IMR-90 (cell line): ENCODE data around the gene IFFO2. TPM values are rescaled to one million over a fixed set of nuclear protein-coding genes. Genes with fewer than 3 reads are reported as not detected.

Experiments used
- ATAC-seq: fragments of 200-7000 bp; cut with Tn5 transposase; 2 replicates; pipeline ENCODE4 v1.9.1; 2020; ENCODE audit warnings: low read depth, mild to moderate bottlenecking, moderate library complexity
- BruUV-seq: library from RNA; stranded (reverse); fragments of 400-500 nt; replicated peaks from 2 replicates; lab custom pipeline; 2021; lab: Mats Ljungman, UMichigan
- CTCF ChIA-PET: fragments of 300-600 bp; formaldehyde crosslinking; extraction: SDS; loops from one replicate; lab custom pipeline; 2021; ENCODE audit warnings: antibody characterized with exemption; lab: Yijun Ruan, JAX
- POLR2A ChIA-PET: fragments of 300-600 bp; sonication (Branson Sonifier 250); formaldehyde crosslinking; loops from one replicate; lab custom pipeline; 2022; ENCODE audit warnings: antibody characterized with exemption; ENCODE audit not compliant: unreplicated experiment; lab: Charles Lee
- DNase-seq: peaks from one replicate; pipeline ENCODE4 v3.0.0; 2013
- H2AFZ ChIP-seq: replicated peaks from 2 replicates; pipeline ENCODE3; 2013; ENCODE audit warnings: low read length, mild to moderate bottlenecking; ENCODE audit not compliant: poor library complexity
- H2AK5ac ChIP-seq: 2 replicates; pipeline ENCODE4 v1.6.1; 2013; ENCODE audit warnings: low read depth, low read length, inconsistent platforms
- H2AK9ac ChIP-seq: replicated peaks from 2 replicates; pipeline ENCODE3; 2013; ENCODE audit warnings: mild to moderate bottlenecking, low read depth, low read length, moderate library complexity; ENCODE audit not compliant: poor library complexity
- H2BK120ac ChIP-seq: 2 replicates; pipeline ENCODE4 v1.6.1; 2013; ENCODE audit warnings: low read depth, low read length, inconsistent platforms
- H2BK15ac ChIP-seq: 3 replicates; pipeline ENCODE4 v1.6.1; 2013; ENCODE audit warnings: low read depth, low read length, inconsistent platforms
- H2BK20ac ChIP-seq: 2 replicates; pipeline ENCODE4 v1.6.1; 2013; ENCODE audit warnings: low read depth, mild to moderate bottlenecking, inconsistent platforms, low read length, moderate library complexity
- H2BK5ac ChIP-seq: 2 replicates; pipeline ENCODE4 v1.6.1; 2013; ENCODE audit warnings: mild to moderate bottlenecking, low read depth, low read length, inconsistent platforms; ENCODE audit not compliant: poor library complexity, severe bottlenecking
- H3K14ac ChIP-seq: replicated peaks from 2 replicates; pipeline ENCODE4 v1.6.1; 2013; ENCODE audit warnings: low read depth, low read length, inconsistent platforms
- H3K18ac ChIP-seq: 2 replicates; pipeline ENCODE4 v1.6.1; 2013; ENCODE audit warnings: low read depth, low read length, control low read depth
- H3K23ac ChIP-seq: 2 replicates; pipeline ENCODE4 v1.6.1; 2013; ENCODE audit warnings: low read depth, low read length, inconsistent platforms
- H3K27ac ChIP-seq: 2 replicates; pipeline ENCODE4 v1.5.1; 2013; ENCODE audit warnings: mild to moderate bottlenecking, control low read depth, low read length; ENCODE audit not compliant: insufficient read depth
- H3K27me3 ChIP-seq: 2 replicates; pipeline ENCODE4 v1.6.1; 2013; ENCODE audit warnings: low read length; ENCODE audit not compliant: control insufficient read depth, insufficient read depth
- H3K36me3 ChIP-seq: 2 replicates; pipeline ENCODE4 v1.6.1; 2013; ENCODE audit warnings: low read length, mixed read lengths; ENCODE audit not compliant: control insufficient read depth, insufficient read depth
- H3K4ac ChIP-seq: 2 replicates; pipeline ENCODE4 v1.6.1; 2013; ENCODE audit warnings: low read depth, low read length, inconsistent platforms
- H3K4me1 ChIP-seq: 2 replicates; pipeline ENCODE4 v1.6.1; 2013; ENCODE audit warnings: low read length, mixed read lengths; ENCODE audit not compliant: control insufficient read depth, insufficient read depth
- H3K4me2 ChIP-seq: 2 replicates; pipeline ENCODE4 v1.6.1; 2013; ENCODE audit warnings: low read depth, mild to moderate bottlenecking, control low read depth, low read length, moderate library complexity
- H3K4me3 ChIP-seq: 2 replicates; pipeline ENCODE4 v1.5.1; 2013; ENCODE audit warnings: low read depth, mild to moderate bottlenecking, control low read depth, low read length, moderate library complexity; ENCODE audit not compliant: insufficient read depth
- H3K56ac ChIP-seq: 2 replicates; pipeline ENCODE4 v1.6.1; 2013; ENCODE audit warnings: low read length, inconsistent platforms; ENCODE audit not compliant: insufficient read depth; ENCODE audit errors: extremely low read depth
- H3K79me1 ChIP-seq, 2 experiments: 2 replicates each; pipeline ENCODE4 v1.6.1; 2013; ENCODE audit warnings: low read length in 2 of 2, inconsistent platforms in 1 of 2, low read depth in 1 of 2
- H3K9ac ChIP-seq: 2 replicates; pipeline ENCODE4 v1.6.1; 2013; ENCODE audit warnings: low read depth, low read length, control low read depth
- H3K9me1 ChIP-seq: 2 replicates; pipeline ENCODE4 v1.6.1; 2013; ENCODE audit warnings: low read length, inconsistent platforms; ENCODE audit not compliant: insufficient read depth
- H3K9me3 ChIP-seq: 2 replicates; pipeline ENCODE4 v1.6.1; 2013; ENCODE audit warnings: low read length; ENCODE audit not compliant: control insufficient read depth, insufficient read depth
- H4K20me1 ChIP-seq: 2 replicates; pipeline ENCODE4 v1.6.1; 2013; ENCODE audit warnings: low read length, inconsistent platforms; ENCODE audit not compliant: insufficient read depth
- H4K5ac ChIP-seq: 2 replicates; pipeline ENCODE4 v1.6.1; 2013; ENCODE audit warnings: mild to moderate bottlenecking, low read depth, low read length, control low read depth
- H4K8ac ChIP-seq, 2 experiments: 2 replicates each; pipeline ENCODE4 v1.6.1; 2013; ENCODE audit warnings: low read depth in 2 of 2, low read length in 2 of 2, control low read depth in 1 of 2, inconsistent platforms in 1 of 2
- H4K91ac ChIP-seq: 2 replicates; pipeline ENCODE4 v1.6.1; 2013; ENCODE audit warnings: low read depth, low read length, inconsistent platforms; ENCODE audit not compliant: insufficient read depth
- BHLHE40 ChIP-seq: fragments of 150-350 bp; IDR thresholded peaks from 2 replicates; pipeline ENCODE4 v1.6.1; 2016; ENCODE audit warnings: mild to moderate bottlenecking, low read depth, low read length
- CEBPB ChIP-seq: IDR thresholded peaks from 2 replicates; pipeline ENCODE4 v1.6.1; 2012; ENCODE audit warnings: low read depth, low read length, improper control_type of control experiment
- CHD1 ChIP-seq: IDR thresholded peaks from 2 replicates; pipeline ENCODE4 v1.6.1; 2012; ENCODE audit warnings: low read depth, low read length, improper control_type of control experiment
- ELK1 ChIP-seq: fragments of 150-350 bp; IDR thresholded peaks from 2 replicates; pipeline ENCODE4 v1.6.1; 2016; ENCODE audit warnings: low read depth, mild to moderate bottlenecking, low read length, moderate library complexity, borderline replicate concordance
- FOS ChIP-seq: fragments of 150-350 bp; IDR thresholded peaks from 2 replicates; pipeline ENCODE4 v1.6.1; 2016; ENCODE audit warnings: low read depth, low read length
- MAFK ChIP-seq: IDR thresholded peaks from 2 replicates; pipeline ENCODE4 v1.6.1; 2012; ENCODE audit warnings: low read depth, low read length, improper control_type of control experiment
- MAZ ChIP-seq: IDR thresholded peaks from 2 replicates; pipeline ENCODE4 v1.6.1; 2012; ENCODE audit warnings: low read depth, mild to moderate bottlenecking, low read length, improper control_type of control experiment, moderate library complexity, borderline replicate concordance
- MXI1 ChIP-seq: IDR thresholded peaks from 2 replicates; pipeline ENCODE4 v1.6.1; 2012; ENCODE audit warnings: low read depth, mild to moderate bottlenecking, low read length, moderate library complexity, borderline replicate concordance
- NFE2L2 ChIP-seq: fragments of 150-350 bp; IDR thresholded peaks from 2 replicates; pipeline ENCODE4 v1.6.1; 2016; ENCODE audit warnings: low read depth, mild to moderate bottlenecking, low read length
- POLR2A ChIP-seq: IDR thresholded peaks from 2 replicates; pipeline ENCODE4 v1.6.1; 2012; ENCODE audit warnings: mild to moderate bottlenecking, low read depth, low read length
- RAD21 ChIP-seq: IDR thresholded peaks from 2 replicates; pipeline ENCODE4 v1.6.1; 2012; ENCODE audit warnings: low read length, improper control_type of control experiment
- RCOR1 ChIP-seq: IDR thresholded peaks from 2 replicates; pipeline ENCODE4 v1.6.1; 2012; ENCODE audit warnings: mild to moderate bottlenecking, low read length, improper control_type of control experiment; ENCODE audit not compliant: insufficient replicate concordance
- SMC3 ChIP-seq: fragments of 150-350 bp; IDR thresholded peaks from 2 replicates; pipeline ENCODE4 v1.6.1; 2016; ENCODE audit warnings: low read depth, mild to moderate bottlenecking, antibody characterized with exemption, low read length, moderate library complexity
- WGBS, 2 experiments: methylation state at CpG; one replicate each; pipeline versions ENCODE4 v1.1.5 to v1.1.7; 2013; ENCODE audit warnings: missing lambda C conversion rate in 2 of 2; ENCODE audit not compliant: insufficient read length in 1 of 2; ENCODE audit errors: extremely low coverage in 2 of 2; 5-methylcytosine and 5-hydroxymethylcytosine counted together
- dilution Hi-C: fragments of 300-500 bp; cut with HindIII; formaldehyde crosslinking; loops from one replicate; pipeline ENCODE4 v1.14.3; 2018; ENCODE audit warnings: low sequenced_read_pairs; ENCODE audit not compliant: unreplicated experiment
- in situ Hi-C: fragments of 300-500 bp; cut with MboI; formaldehyde crosslinking; loops from 3 replicates; pipeline ENCODE4 v1.14.3; 2019; ENCODE audit warnings: low sequenced_read_pairs, inconsistent platforms, mixed read lengths
- intact Hi-C: fragments of 100-400 bp; cut with micrococcal nuclease; formaldehyde crosslinking; loops from 2 replicates; pipeline ENCODE4 v1.10.0; 2022
- polyA plus RNA-seq, 3 experiments: library from polyadenylated mRNA; depleted of rRNA; stranded (reverse); fragments of >200 nt; gene quantifications; 2 replicates each; pipeline ENCODE4 v1.2.3, GENCODE V29; 2012; ENCODE audit warnings: low replicate concordance in 1 of 3
- total RNA-seq: library from RNA; depleted of rRNA; stranded (reverse); fragments of >200 nt; gene quantifications from 2 replicates; pipeline ENCODE4 v1.2.3, GENCODE V29; 2012
- TF ChIP-seq, protein P1 (sequence below): conservative IDR thresholded peaks from 2 replicates; pipeline ENCODE4 v1.5.1; 2012; ENCODE audit warnings: mild to moderate bottlenecking, low read depth, low read length, improper control_type of control experiment
- TF ChIP-seq, protein P2 (sequence below): fragments of 150-350 bp; IDR thresholded peaks from 2 replicates; pipeline ENCODE4 v1.6.1; 2017; ENCODE audit warnings: mild to moderate bottlenecking, antibody characterized with exemption, low read length, low read depth

The IFFO2 gene
- total and polyA plus RNA-seq, 2 of the 4 experiments (the other 2 are of a cell fraction): 14.5 to 18.2 TPM

DNA sequence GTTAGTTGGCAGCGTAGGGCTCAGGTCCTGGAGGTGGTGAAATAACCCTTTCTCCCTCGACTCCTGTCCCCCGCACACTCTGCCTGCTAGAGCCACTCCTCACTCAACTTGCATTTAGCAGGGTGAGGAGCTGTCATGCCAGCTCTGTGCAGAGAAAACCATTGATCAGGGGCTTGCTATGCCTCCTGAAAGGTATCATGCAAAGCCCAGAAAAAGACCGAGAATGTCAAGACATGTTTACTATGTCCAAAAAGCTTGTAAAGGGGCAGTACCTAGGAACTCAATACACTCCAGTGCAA lies 72.1 kb downstream of the IFFO2 start:
- Histone ChIP-seq H3K4me3 (no peak overlapping the region), H4K5ac (no peak overlapping the region), H3K14ac (no peak overlapping the region), H3K18ac (no peak overlapping the region), H2AK5ac (no peak overlapping the region), H3K36me3 (peaks cover 3% of the 10 kb centered on the region; the same call in 1 of the 2 replicates), H2AK9ac (peak overlapping the region; percentile 84), H3K23ac (no peak overlapping the region), H3K4ac (no peak overlapping the region), H3K56ac (no peak overlapping the region), H3K9me1 (peaks cover 5% of the 10 kb centered on the region; the same call in 1 of the 2 replicates), H2BK120ac (no peak overlapping the region), H4K20me1 (no peaks in the 10 kb centered on the region; the same call in none of the 2 replicates), H3K79me1 (no peaks in the 10 kb centered on the region), H2BK5ac (no peak overlapping the region), H3K27ac (no peak overlapping the region), H4K8ac (no peak overlapping the region), H4K91ac (no peak overlapping the region), H2BK20ac (no peak overlapping the region), H3K4me1 (peaks cover 6% of the 10 kb centered on the region), H3K27me3 (no peaks in the 10 kb centered on the region), H3K4me2 (no peak overlapping the region), H3K9me3 (no peaks in the 10 kb centered on the region), H2BK15ac (no peak overlapping the region), H3K9ac (no peak overlapping the region), H2AFZ (no peak overlapping the region)
- dilution Hi-C loops (no loop called here), intact Hi-C loops (loop anchor here (1.0 kb wide), 1 partner anchor 207 kb away; no protein-coding TSS in a partner anchor), in situ Hi-C loops (no loop called here)
- CTCF ChIA-PET: interaction anchor here (0.6 to 2.5 kb wide), 8 partner anchors 9 to 276 kb away, joined by 3 to 7 read pairs (median 4); no protein-coding TSS in a partner anchor
- POLR2A ChIA-PET: no interaction called here
- no TSS peak for BruUV-seq
- ATAC-seq (peak; percentile 27), DNase-seq (no peak)
- 72% methylated on average over 3 of the region's 4 CpGs; no CpG with 5 or more reads in 1 of the 2 experiments for WGBS, 2 experiments
- TF ChIP-seq RAD21: no peak
- TF ChIP-seq ELK1: no peak
- no peak for TF ChIP-seq SMC3
- no peak for TF ChIP-seq NFE2L2
- TF ChIP-seq FOS: no peak
- no peak for TF ChIP-seq MXI1
- TF ChIP-seq, protein P1, sequence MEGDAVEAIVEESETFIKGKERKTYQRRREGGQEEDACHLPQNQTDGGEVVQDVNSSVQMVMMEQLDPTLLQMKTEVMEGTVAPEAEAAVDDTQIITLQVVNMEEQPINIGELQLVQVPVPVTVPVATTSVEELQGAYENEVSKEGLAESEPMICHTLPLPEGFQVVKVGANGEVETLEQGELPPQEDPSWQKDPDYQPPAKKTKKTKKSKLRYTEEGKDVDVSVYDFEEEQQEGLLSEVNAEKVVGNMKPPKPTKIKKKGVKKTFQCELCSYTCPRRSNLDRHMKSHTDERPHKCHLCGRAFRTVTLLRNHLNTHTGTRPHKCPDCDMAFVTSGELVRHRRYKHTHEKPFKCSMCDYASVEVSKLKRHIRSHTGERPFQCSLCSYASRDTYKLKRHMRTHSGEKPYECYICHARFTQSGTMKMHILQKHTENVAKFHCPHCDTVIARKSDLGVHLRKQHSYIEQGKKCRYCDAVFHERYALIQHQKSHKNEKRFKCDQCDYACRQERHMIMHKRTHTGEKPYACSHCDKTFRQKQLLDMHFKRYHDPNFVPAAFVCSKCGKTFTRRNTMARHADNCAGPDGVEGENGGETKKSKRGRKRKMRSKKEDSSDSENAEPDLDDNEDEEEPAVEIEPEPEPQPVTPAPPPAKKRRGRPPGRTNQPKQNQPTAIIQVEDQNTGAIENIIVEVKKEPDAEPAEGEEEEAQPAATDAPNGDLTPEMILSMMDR: no peak
- no peak for TF ChIP-seq MAZ
- TF ChIP-seq POLR2A: no peak
- TF ChIP-seq CEBPB: no peak
- TF ChIP-seq, protein P2, sequence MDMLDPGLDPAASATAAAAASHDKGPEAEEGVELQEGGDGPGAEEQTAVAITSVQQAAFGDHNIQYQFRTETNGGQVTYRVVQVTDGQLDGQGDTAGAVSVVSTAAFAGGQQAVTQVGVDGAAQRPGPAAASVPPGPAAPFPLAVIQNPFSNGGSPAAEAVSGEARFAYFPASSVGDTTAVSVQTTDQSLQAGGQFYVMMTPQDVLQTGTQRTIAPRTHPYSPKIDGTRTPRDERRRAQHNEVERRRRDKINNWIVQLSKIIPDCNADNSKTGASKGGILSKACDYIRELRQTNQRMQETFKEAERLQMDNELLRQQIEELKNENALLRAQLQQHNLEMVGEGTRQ: no peak
- TF ChIP-seq BHLHE40: no peak
- TF ChIP-seq MAFK: no peak
- no peak for TF ChIP-seq RCOR1
- TF ChIP-seq CHD1: no peak
